Neural cell (in vitro differentiated cells): ENCODE measurements around the gene REXO2. TPM values are rescaled to one million over a fixed set of nuclear protein-coding genes. Genes with fewer than 3 reads are reported as not detected.

Source experiments
- H2AFZ ChIP-seq: fragments of 200-600, 300-800 bp; sonication (generic), shearing (Covaris generic); 2 replicates; pipeline ENCODE4 v1.6.0; 2014; ENCODE audit warnings: low read depth, mild to moderate bottlenecking, antibody characterized with exemption, low read length, moderate library complexity
- H3F3A ChIP-seq: fragments of 200-600 bp; shearing (Covaris generic); 2 replicates; pipeline ENCODE4 v1.6.1; 2016; ENCODE audit warnings: mild to moderate bottlenecking, moderate library complexity, mixed read lengths, antibody characterized with exemption, low read length; ENCODE audit not compliant: insufficient read depth, poor library complexity, severe bottlenecking
- H3K27ac ChIP-seq: fragments of 200-600, 300-800 bp; sonication (generic), shearing (Covaris generic); 2 replicates; pipeline ENCODE4 v1.5.1; 2014; ENCODE audit warnings: mild to moderate bottlenecking, low read length, moderate library complexity
- H3K27me3 ChIP-seq: fragments of 300-800, 200-600 bp; sonication (generic), shearing (Covaris generic); 2 replicates; pipeline ENCODE4 v1.6.0; 2014; ENCODE audit warnings: mild to moderate bottlenecking, low read depth, low read length, moderate library complexity; ENCODE audit not compliant: insufficient read depth
- H3K36me3 ChIP-seq: fragments of 300-800, 200-600 bp; sonication (generic), shearing (Covaris generic); 2 replicates; pipeline ENCODE4 v1.5.1; 2014; ENCODE audit warnings: mild to moderate bottlenecking, antibody characterized with exemption, low read length, moderate library complexity; ENCODE audit not compliant: insufficient read depth
- H3K4me2 ChIP-seq: fragments of 300-800, 200-600 bp; sonication (generic), shearing (Covaris generic); 2 replicates; pipeline ENCODE4 v1.6.0; 2014; ENCODE audit warnings: mild to moderate bottlenecking, low read length
- H3K4me3 ChIP-seq: fragments of 300-800, 200-600 bp; sonication (generic), shearing (Covaris generic); 2 replicates; pipeline ENCODE4 v1.5.1; 2014; ENCODE audit warnings: mild to moderate bottlenecking, low read length, moderate library complexity
- H3K79me2 ChIP-seq: fragments of 200-600 bp; shearing (Covaris generic); replicated peaks from 2 replicates; pipeline ENCODE4 v1.6.0; 2014; ENCODE audit warnings: mild to moderate bottlenecking, low read length, moderate library complexity; ENCODE audit not compliant: insufficient read depth
- H3K9ac ChIP-seq: fragments of 300-800, 200-600 bp; sonication (generic), shearing (Covaris generic); 2 replicates; pipeline ENCODE4 v1.6.1; 2016; ENCODE audit warnings: mild to moderate bottlenecking, low read length, mixed read lengths
- H3K9me2 ChIP-seq: fragments of 200-600 bp; shearing (Covaris generic); 2 replicates; pipeline ENCODE4 v1.6.1; 2016; ENCODE audit warnings: mild to moderate bottlenecking, low read length, mixed read lengths; ENCODE audit not compliant: insufficient read depth
- H3K9me3 ChIP-seq: fragments of 200-600, 300-800 bp; sonication (generic), shearing (Covaris generic); 2 replicates; pipeline ENCODE4 v1.6.1; 2016; ENCODE audit warnings: mild to moderate bottlenecking, mixed run types, low read length, moderate library complexity, mixed read lengths
- H4K20me1 ChIP-seq: fragments of 200-600 bp; shearing (Covaris generic); 2 replicates; pipeline ENCODE4 v1.6.1; 2016; ENCODE audit warnings: mild to moderate bottlenecking, mixed run types; ENCODE audit not compliant: insufficient read depth
- CTCF ChIP-seq: fragments of 450-650 bp; IDR thresholded peaks from 2 replicates; pipeline ENCODE4 v1.5.1; 2014; ENCODE audit warnings: antibody characterized with exemption, mild to moderate bottlenecking, moderate library complexity; ENCODE audit not compliant: poor library complexity, severe bottlenecking
- EP300 ChIP-seq: fragments of 450-650 bp; conservative IDR thresholded peaks from 2 replicates; pipeline ENCODE4 v1.6.1; 2014; ENCODE audit warnings: antibody characterized with exemption, mild to moderate bottlenecking, moderate library complexity; ENCODE audit not compliant: poor library complexity, severe bottlenecking
- EZH2 ChIP-seq: fragments of 200-600, 300-800 bp; shearing (Covaris generic), sonication (generic); IDR thresholded peaks from 2 replicates; pipeline ENCODE4 v1.6.1; 2014; ENCODE audit warnings: antibody characterized with exemption, low read length, borderline replicate concordance, mild to moderate bottlenecking; ENCODE audit not compliant: insufficient read depth, poor library complexity, severe bottlenecking
- MXI1 ChIP-seq: fragments of 450-650 bp; conservative IDR thresholded peaks from 2 replicates; pipeline ENCODE4 v1.6.1; 2014; ENCODE audit warnings: antibody characterized with exemption, mild to moderate bottlenecking; ENCODE audit not compliant: poor library complexity, severe bottlenecking
- POLR2AphosphoS5 ChIP-seq: IDR thresholded peaks from 2 replicates; pipeline ENCODE4 v1.6.1; 2012
- RAD21 ChIP-seq: fragments of 450-650 bp; conservative IDR thresholded peaks from 2 replicates; pipeline ENCODE4 v1.6.1; 2014; ENCODE audit warnings: antibody characterized with exemption, mild to moderate bottlenecking, moderate library complexity
- SMC3 ChIP-seq: fragments of 450-650 bp; conservative IDR thresholded peaks from 2 replicates; pipeline ENCODE4 v1.6.1; 2014; ENCODE audit warnings: antibody characterized with exemption, mild to moderate bottlenecking, moderate library complexity; ENCODE audit not compliant: poor library complexity
- TAF1 ChIP-seq: IDR thresholded peaks from 2 replicates; pipeline ENCODE4 v1.6.1; 2012; ENCODE audit warnings: low read depth
- polyA plus RNA-seq: library from polyadenylated mRNA; depleted of rRNA; stranded (reverse); fragments of >200 nt; gene quantifications from 2 replicates; pipeline ENCODE4 v1.2.3, GENCODE V29; 2014
- TF ChIP-seq, protein P1 (sequence below): IDR thresholded peaks from 2 replicates; pipeline ENCODE4 v1.6.1; 2012; ENCODE audit warnings: borderline replicate concordance

REXO2 gene
- polyA plus RNA-seq, 1 donor from 2014 or later, result 48.8 TPM

GRCh38 chr11:114416441-114416961 is 22.8 kb upstream of the REXO2 start:
- TF ChIP-seq MXI1, result no peak
- no peak for TF ChIP-seq CTCF
- TF ChIP-seq TAF1, result no peak
- TF ChIP-seq SMC3, result no peak
- peaks cover 4% of the 10 kb centered on the region for H3K36me3 ChIP-seq
- no peaks in the 10 kb centered on the region for H3K27me3 ChIP-seq
- no peaks in the 10 kb centered on the region for H3F3A ChIP-seq
- H3K9me2 ChIP-seq, result no peaks in the 10 kb centered on the region
- no peak overlapping the region for H3K4me3 ChIP-seq
- no peaks in the 10 kb centered on the region for H3K9me3 ChIP-seq
- no peaks in the 10 kb centered on the region for H4K20me1 ChIP-seq
- H3K79me2 ChIP-seq, result no peaks in the 10 kb centered on the region
- no peak overlapping the region for H2AFZ ChIP-seq
- no peak overlapping the region for H3K27ac ChIP-seq
- H3K4me2 ChIP-seq, result no peak overlapping the region
- H3K9ac ChIP-seq, result no peak overlapping the region

- Histone ChIP-seq H3K9me3 (no peaks in the 10 kb centered on the region), H4K20me1 (no peaks in the 10 kb centered on the region), H3K9me2 (no peaks in the 10 kb centered on the region), H2AFZ (no peak overlapping the region), H3K27ac (no peak overlapping the region), H3K27me3 (no peaks in the 10 kb centered on the region), H3K79me2 (no peaks in the 10 kb centered on the region), H3K4me3 (no peak overlapping the region), H3K4me2 (no peak overlapping the region), H3K36me3 (no peaks in the 10 kb centered on the region), H3F3A (no peaks in the 10 kb centered on the region), H3K9ac (no peak overlapping the region)
- TF ChIP-seq TAF1 (no peak), CTCF (no peak), RAD21 (no peak), EZH2 (no peak), SMC3 (no peak), EP300 (no peak), POLR2AphosphoS5 (no peak), MXI1 (no peak)
- TF ChIP-seq, protein P1, sequence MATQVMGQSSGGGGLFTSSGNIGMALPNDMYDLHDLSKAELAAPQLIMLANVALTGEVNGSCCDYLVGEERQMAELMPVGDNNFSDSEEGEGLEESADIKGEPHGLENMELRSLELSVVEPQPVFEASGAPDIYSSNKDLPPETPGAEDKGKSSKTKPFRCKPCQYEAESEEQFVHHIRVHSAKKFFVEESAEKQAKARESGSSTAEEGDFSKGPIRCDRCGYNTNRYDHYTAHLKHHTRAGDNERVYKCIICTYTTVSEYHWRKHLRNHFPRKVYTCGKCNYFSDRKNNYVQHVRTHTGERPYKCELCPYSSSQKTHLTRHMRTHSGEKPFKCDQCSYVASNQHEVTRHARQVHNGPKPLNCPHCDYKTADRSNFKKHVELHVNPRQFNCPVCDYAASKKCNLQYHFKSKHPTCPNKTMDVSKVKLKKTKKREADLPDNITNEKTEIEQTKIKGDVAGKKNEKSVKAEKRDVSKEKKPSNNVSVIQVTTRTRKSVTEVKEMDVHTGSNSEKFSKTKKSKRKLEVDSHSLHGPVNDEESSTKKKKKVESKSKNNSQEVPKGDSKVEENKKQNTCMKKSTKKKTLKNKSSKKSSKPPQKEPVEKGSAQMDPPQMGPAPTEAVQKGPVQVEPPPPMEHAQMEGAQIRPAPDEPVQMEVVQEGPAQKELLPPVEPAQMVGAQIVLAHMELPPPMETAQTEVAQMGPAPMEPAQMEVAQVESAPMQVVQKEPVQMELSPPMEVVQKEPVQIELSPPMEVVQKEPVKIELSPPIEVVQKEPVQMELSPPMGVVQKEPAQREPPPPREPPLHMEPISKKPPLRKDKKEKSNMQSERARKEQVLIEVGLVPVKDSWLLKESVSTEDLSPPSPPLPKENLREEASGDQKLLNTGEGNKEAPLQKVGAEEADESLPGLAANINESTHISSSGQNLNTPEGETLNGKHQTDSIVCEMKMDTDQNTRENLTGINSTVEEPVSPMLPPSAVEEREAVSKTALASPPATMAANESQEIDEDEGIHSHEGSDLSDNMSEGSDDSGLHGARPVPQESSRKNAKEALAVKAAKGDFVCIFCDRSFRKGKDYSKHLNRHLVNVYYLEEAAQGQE, result no peak
Measured at GRCh38 chr11:114426280-114426679, 13.0 kb upstream of the REXO2 start.
